Right ventricle myocardium superior (tissue), 1 donor: ENCODE data around the gene ZHX3. TPM values are rescaled to one million over a fixed set of nuclear protein-coding genes. Genes with fewer than 3 reads are reported as not detected.

Source experiments
- ATAC-seq: fragments of 200-7000 bp; cut with Tn5 transposase; one replicate; pipeline ENCODE4 v1.9.1; 2020; ENCODE audit warnings: mild to moderate bottlenecking; ENCODE audit not compliant: poor library complexity
- DNase-seq: peaks from one replicate; pipeline ENCODE4 v3.0.0-alpha.2; 2020
- intact Hi-C: fragments of 100-400 bp; cut with DNase I; formaldehyde crosslinking; loops from one replicate; pipeline ENCODE4 v1.11.2; 2022
- total RNA-seq: library from RNA; stranded (reverse); fragmentation: NEBNext Ultra II Directional; extraction: Animal tissue kit (Norgen Biotek cat#: 25700); gene quantifications from one replicate; pipeline ENCODE4 v1.2.1, GENCODE V29; 2021
- donor health status: DM: no; HTN: yes; CAD: no; lungs with severe emphysema.

Gene ZHX3
- total RNA-seq, 1 donor from 2014 or later, result 31.7 TPM

- no peak for DNase-seq
- ATAC-seq, result no peak
- intact Hi-C loops, result loop anchor here (1.0 to 5.0 kb wide), 3 partner anchors 59 to 238 kb away; partner anchors contain the start of gene LPIN3
Measured at GRCh38 chr20:41173791-41174341, 143.7 kb downstream of the ZHX3 start.

- peak; percentile 93 for DNase-seq
- ATAC-seq, result peak; percentile 88
- intact Hi-C loops, result loop anchor here (1.0 to 5.0 kb wide), 3 partner anchors 60 to 239 kb away; partner anchors contain the start of gene LPIN3
Measured at GRCh38 chr20:41173161-41173721, 144.3 kb downstream of the ZHX3 start.

- intact Hi-C loops, result loop anchor here (1.0 to 5.0 kb wide), 3 partner anchors 60 to 240 kb away; partner anchors contain the start of gene LPIN3
- ATAC-seq (peak; percentile 23), DNase-seq (no peak)
Measured at GRCh38 chr20:41172296-41173140, 145.0 kb downstream of the ZHX3 start.

- no peak for ATAC-seq
- intact Hi-C loops, result loop anchor here (2.0 to 5.0 kb wide), 2 partner anchors 61 to 240 kb away; no protein-coding TSS in a partner anchor
- no peak for DNase-seq
Measured at GRCh38 chr20:41171736-41172295, 145.7 kb downstream of the ZHX3 start.

- ATAC-seq, result no peak
- intact Hi-C loops, result loop anchor here (5.0 kb wide), 1 partner anchor 242 kb away; no protein-coding TSS in a partner anchor
- DNase-seq, result no peak
Measured at GRCh38 chr20:41170386-41171105, 147.0 kb downstream of the ZHX3 start.

GRCh38 chr20:41169791-41170351 lies 147.7 kb downstream of the ZHX3 start:
- no peak for ATAC-seq
- DNase-seq, result no peak
- intact Hi-C loops, result loop anchor here (5.0 kb wide), 1 partner anchor 242 kb away; no protein-coding TSS in a partner anchor

- ATAC-seq, result no peak
- DNase-seq, result no peak
- intact Hi-C loops, result no loop called here
Measured at GRCh38 chr20:41169162-41169690, 148.3 kb downstream of the ZHX3 start.

GRCh38 chr20:41168281-41169161 lies 149.0 kb downstream of the ZHX3 start:
- intact Hi-C loops, result no loop called here
- DNase-seq (no peak), ATAC-seq (no peak)

- ATAC-seq (no peak), DNase-seq (no peak)
- intact Hi-C loops, result no loop called here
Measured at GRCh38 chr20:41167481-41168253, 149.9 kb downstream of the ZHX3 start.

- ATAC-seq (no peak), DNase-seq (no peak)
Measured at GRCh38 chr20:41167118-41167470, 150.4 kb downstream of the ZHX3 start.

GRCh38 chr20:41166201-41167117 lies 151.1 kb downstream of the ZHX3 start:
- ATAC-seq, result no peak

More at GRCh38 chr20:41167118-41167470, 150.4 kb downstream of the ZHX3 start:
- intact Hi-C loops, result no loop called here

GRCh38 chr20:41165001-41165882 lies 152.3 kb downstream of the ZHX3 start:
- no peak for ATAC-seq
- no peak for DNase-seq
- intact Hi-C loops, result no loop called here

More at GRCh38 chr20:41166201-41167117, 151.1 kb downstream of the ZHX3 start:
- intact Hi-C loops, result no loop called here
- DNase-seq, result no peak

- intact Hi-C loops, result no loop called here
- ATAC-seq (no peak), DNase-seq (no peak)
Measured at GRCh38 chr20:41163821-41164220, 153.7 kb downstream of the ZHX3 start.

- DNase-seq (no peak), ATAC-seq (no peak)
- intact Hi-C loops, result no loop called here
Measured at GRCh38 chr20:41162396-41162795, 155.1 kb downstream of the ZHX3 start.
